Measurements from ENCODE around the gene TTC29.

- TF ChIP-seq, protein P1, sequence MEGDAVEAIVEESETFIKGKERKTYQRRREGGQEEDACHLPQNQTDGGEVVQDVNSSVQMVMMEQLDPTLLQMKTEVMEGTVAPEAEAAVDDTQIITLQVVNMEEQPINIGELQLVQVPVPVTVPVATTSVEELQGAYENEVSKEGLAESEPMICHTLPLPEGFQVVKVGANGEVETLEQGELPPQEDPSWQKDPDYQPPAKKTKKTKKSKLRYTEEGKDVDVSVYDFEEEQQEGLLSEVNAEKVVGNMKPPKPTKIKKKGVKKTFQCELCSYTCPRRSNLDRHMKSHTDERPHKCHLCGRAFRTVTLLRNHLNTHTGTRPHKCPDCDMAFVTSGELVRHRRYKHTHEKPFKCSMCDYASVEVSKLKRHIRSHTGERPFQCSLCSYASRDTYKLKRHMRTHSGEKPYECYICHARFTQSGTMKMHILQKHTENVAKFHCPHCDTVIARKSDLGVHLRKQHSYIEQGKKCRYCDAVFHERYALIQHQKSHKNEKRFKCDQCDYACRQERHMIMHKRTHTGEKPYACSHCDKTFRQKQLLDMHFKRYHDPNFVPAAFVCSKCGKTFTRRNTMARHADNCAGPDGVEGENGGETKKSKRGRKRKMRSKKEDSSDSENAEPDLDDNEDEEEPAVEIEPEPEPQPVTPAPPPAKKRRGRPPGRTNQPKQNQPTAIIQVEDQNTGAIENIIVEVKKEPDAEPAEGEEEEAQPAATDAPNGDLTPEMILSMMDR (conservative IDR thresholded peaks at IDR 0.05), result no peak
- no peak for TF ChIP-seq ZFX (IDR thresholded peaks at IDR 0.05)
Measured at GRCh38 chr4:146846882-146847281, 98.8 kb downstream of the TTC29 start.
